ENCODE measurements around the gene AP1M1. TPM values are rescaled to one million over a fixed set of nuclear protein-coding genes. Genes with fewer than 3 reads are reported as not detected.

The AP1M1 gene
- total RNA-seq, 1 donor from 2014 or later: 96.2 TPM

- DNase-seq (ENCODE audit: low read depth): no peak
- Histone ChIP-seq H3K36me3 (ENCODE audit: control insufficient read depth, insufficient read depth, low read length) (no peaks in the 10 kb centered on the region), H3K4me3 (ENCODE audit: low read depth, low read length) (no peak overlapping the region), H3K27me3 (ENCODE audit: control insufficient read depth, insufficient read depth, low read length) (no peaks in the 10 kb centered on the region)
- TF ChIP-seq CTCF (IDR thresholded peaks at IDR 0.05; ENCODE audit: insufficient read depth, low read length, poor library complexity, severe bottlenecking): no peak
These were observed 40.8 kb upstream of the AP1M1 start for GRCh38 chr19:16156904-16157303.

DNA sequence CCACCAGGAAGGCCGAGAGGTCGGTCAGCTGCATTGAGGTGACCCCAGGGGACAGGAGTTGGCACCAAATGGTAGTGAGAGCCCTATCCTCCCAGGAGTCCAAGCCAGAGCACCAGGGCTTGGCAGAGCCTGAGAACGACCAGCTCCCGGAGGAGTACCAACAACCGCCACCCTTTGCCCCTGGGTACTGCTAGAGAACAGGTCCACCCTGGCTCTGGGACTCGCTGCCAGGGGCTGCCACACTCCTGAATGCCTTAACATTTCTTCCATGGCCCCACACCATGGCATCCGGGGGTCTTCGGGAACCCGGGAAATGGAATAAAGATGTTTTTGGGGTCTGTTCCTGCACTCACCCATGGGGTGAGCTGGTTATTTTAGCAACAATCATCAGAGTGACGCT lies 40.1 kb upstream of the AP1M1 start:
- no peak for TF ChIP-seq CTCF (IDR thresholded peaks at IDR 0.05; ENCODE audit: insufficient read depth, low read length, poor library complexity, severe bottlenecking)
- DNase-seq (ENCODE audit: low read depth): no peak
- H3K36me3 ChIP-seq (ENCODE audit: control insufficient read depth, insufficient read depth, low read length): no peaks in the 10 kb centered on the region
- H3K4me3 ChIP-seq (ENCODE audit: low read depth, low read length): no peak overlapping the region
- H3K27me3 ChIP-seq (ENCODE audit: control insufficient read depth, insufficient read depth, low read length): no peaks in the 10 kb centered on the region

DNA sequence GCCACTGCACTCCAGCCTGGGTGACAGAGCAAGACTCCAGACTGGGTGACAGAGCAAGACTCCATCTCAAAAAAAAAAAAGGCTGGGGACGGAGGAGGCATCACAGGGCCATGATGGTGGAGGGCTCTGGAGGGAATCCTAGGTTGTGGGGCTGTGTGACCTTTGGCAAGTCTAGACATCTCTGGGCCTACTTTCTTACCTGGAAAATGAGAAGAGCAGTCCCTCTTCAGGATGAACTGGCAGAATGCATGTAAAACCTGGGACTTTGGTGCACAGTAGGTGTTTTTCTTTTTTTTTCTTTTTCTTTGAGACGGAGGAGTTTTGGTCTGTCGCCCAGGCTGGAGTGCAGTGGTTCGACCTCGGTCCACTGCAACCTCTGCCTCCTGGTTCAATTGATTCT lies 38.1 kb upstream of the AP1M1 start:
- no peak for TF ChIP-seq CTCF (IDR thresholded peaks at IDR 0.05; ENCODE audit: insufficient read depth, low read length, poor library complexity, severe bottlenecking)
- H3K27me3 ChIP-seq (ENCODE audit: control insufficient read depth, insufficient read depth, low read length): no peaks in the 10 kb centered on the region
- no peak for DNase-seq (ENCODE audit: low read depth)
- H3K36me3 ChIP-seq (ENCODE audit: control insufficient read depth, insufficient read depth, low read length): no peaks in the 10 kb centered on the region
- no peak overlapping the region for H3K4me3 ChIP-seq (ENCODE audit: low read depth, low read length)

GRCh38 chr19:16160445-16160942 lies 37.2 kb upstream of the AP1M1 start:
- TF ChIP-seq CTCF (IDR thresholded peaks at IDR 0.05; ENCODE audit: insufficient read depth, low read length, poor library complexity, severe bottlenecking): no peak
- Histone ChIP-seq H3K36me3 (ENCODE audit: control insufficient read depth, insufficient read depth, low read length) (no peaks in the 10 kb centered on the region), H3K4me3 (ENCODE audit: low read depth, low read length) (no peak overlapping the region), H3K27me3 (ENCODE audit: control insufficient read depth, insufficient read depth, low read length) (no peaks in the 10 kb centered on the region)
- no peak for DNase-seq (ENCODE audit: low read depth)

DNA sequence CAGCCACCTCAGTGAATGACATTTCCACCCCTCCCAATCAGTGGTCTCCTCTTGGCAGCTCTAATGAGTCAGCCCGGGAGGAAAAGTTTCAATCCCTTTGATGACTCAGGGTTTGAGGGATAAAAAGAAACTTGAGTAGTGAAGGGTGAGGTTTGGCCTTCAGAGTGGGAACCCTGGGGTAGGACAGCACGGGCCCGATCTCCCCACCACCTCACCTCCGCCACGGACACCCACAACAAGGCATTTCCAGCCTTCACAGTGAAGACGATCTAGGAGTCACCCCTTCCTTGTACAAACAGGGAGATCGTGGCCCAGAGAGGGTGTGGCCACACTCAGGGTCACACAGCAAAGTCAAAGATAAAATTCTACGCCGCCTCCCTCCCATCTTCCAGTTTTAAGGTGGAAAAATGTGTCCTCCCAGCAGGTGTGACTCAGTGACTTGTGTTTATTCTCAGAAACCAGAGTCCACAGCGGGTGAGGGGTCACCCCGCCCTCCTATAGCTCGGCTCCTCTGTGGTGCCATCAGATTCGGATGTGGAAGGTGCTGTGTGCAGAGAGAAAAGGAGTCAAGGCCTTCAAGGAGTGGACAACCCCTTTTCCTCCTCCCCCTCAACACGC lies 36.7 kb upstream of the AP1M1 start:
- TF ChIP-seq CTCF (IDR thresholded peaks at IDR 0.05; ENCODE audit: insufficient read depth, low read length, poor library complexity, severe bottlenecking): no peak
- H3K4me3 ChIP-seq (ENCODE audit: low read depth, low read length): no peak overlapping the region
- DNase-seq (ENCODE audit: low read depth): peak; percentile 37
- H3K27me3 ChIP-seq (ENCODE audit: control insufficient read depth, insufficient read depth, low read length): no peaks in the 10 kb centered on the region
- H3K36me3 ChIP-seq (ENCODE audit: control insufficient read depth, insufficient read depth, low read length): no peaks in the 10 kb centered on the region

DNA sequence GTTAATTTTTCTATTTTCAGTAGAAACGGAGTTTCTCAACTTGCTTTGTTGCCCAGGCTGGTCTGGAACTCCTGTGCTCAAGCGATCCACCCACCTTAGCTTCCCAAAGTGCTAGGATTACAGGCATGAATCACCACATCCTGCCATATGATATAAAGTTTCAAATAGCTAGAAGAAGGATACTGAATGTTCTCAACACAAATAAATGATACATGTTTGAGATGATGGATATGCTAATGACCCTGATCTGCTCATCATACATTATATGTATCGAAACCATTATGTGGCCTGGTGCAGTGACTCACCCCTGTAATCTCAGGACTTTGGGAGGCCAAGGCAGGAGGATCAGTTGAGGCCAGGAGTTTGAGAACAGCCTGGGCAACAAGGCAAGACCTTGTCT lies 35.9 kb upstream of the AP1M1 start:
- no peak for TF ChIP-seq CTCF (IDR thresholded peaks at IDR 0.05; ENCODE audit: insufficient read depth, low read length, poor library complexity, severe bottlenecking)
- peak; percentile 19 for DNase-seq (ENCODE audit: low read depth)
- no peaks in the 10 kb centered on the region for H3K36me3 ChIP-seq (ENCODE audit: control insufficient read depth, insufficient read depth, low read length)

More for the DNA sequence above, 35.9 kb upstream of the AP1M1 start:
- H3K4me3 ChIP-seq (ENCODE audit: low read depth, low read length): no peak overlapping the region
- no peaks in the 10 kb centered on the region for H3K27me3 ChIP-seq (ENCODE audit: control insufficient read depth, insufficient read depth, low read length)

Measured in kidney epithelial cell (primary cell).